HG03442 (cell line): ENCODE data around the gene SLC7A4.
"Not testable (repeated sequence)": the region's sequence is repeated elsewhere in the genome, so short reads cannot be mapped to it uniquely, and the experiment has no call there.

Source experiments
- ATAC-seq: cut with Tn5 transposase; IDR thresholded peaks from one replicate; pipeline ENCODE4 v1.9.1; 2021; ENCODE audit warnings: mild to moderate bottlenecking, moderate library complexity; ENCODE audit not compliant: unreplicated experiment

Gene SLC7A4

GRCh38 chr22:21032037-21032867 is at the start of gene SLC7A4:
TSS of gene SLC7A4 (minus strand) at chr22:21032561. CDS start at chr22:21031812, 749 bp downstream.
- no peak for ATAC-seq

- no peak for ATAC-seq
Measured at GRCh38 chr22:21080435-21081137, 48.2 kb upstream of the SLC7A4 start.

- no peak for ATAC-seq
Measured at GRCh38 chr22:21079493-21079892, 47.1 kb upstream of the SLC7A4 start.

GRCh38 chr22:21078916-21079315 is 46.6 kb upstream of the SLC7A4 start:
- ATAC-seq, result no peak

- ATAC-seq, result no peak
Measured at GRCh38 chr22:21077884-21078508, 45.6 kb upstream of the SLC7A4 start.

- no peak for ATAC-seq
Measured at GRCh38 chr22:21076912-21077625, 44.7 kb upstream of the SLC7A4 start.

- no peak for ATAC-seq
Measured at GRCh38 chr22:21075516-21076138, 43.3 kb upstream of the SLC7A4 start.

GRCh38 chr22:21074102-21074715 is 41.8 kb upstream of the SLC7A4 start:
- ATAC-seq, result no peak

- ATAC-seq, result no peak
Measured at GRCh38 chr22:21073482-21073881, 41.1 kb upstream of the SLC7A4 start.

GRCh38 chr22:21073023-21073422 is 40.7 kb upstream of the SLC7A4 start:
- no peak for ATAC-seq

GRCh38 chr22:21071796-21072195 is 39.4 kb upstream of the SLC7A4 start:
- not testable (repeated sequence) for ATAC-seq

GRCh38 chr22:21070690-21071615 is 38.6 kb upstream of the SLC7A4 start:
- no peak for ATAC-seq

- ATAC-seq, result no peak
Measured at GRCh38 chr22:21069375-21069774, 37.0 kb upstream of the SLC7A4 start.

- no peak for ATAC-seq
Measured at GRCh38 chr22:21068681-21069276, 36.4 kb upstream of the SLC7A4 start.

GRCh38 chr22:21067901-21068680 is 35.7 kb upstream of the SLC7A4 start:
- no peak for ATAC-seq

GRCh38 chr22:21067075-21067900 is 34.9 kb upstream of the SLC7A4 start:
- no peak for ATAC-seq
